Measurements from ENCODE around the gene GNG3. TPM values are rescaled to one million over a fixed set of nuclear protein-coding genes. Genes with fewer than 3 reads are reported as not detected.
A peak's percentile ranks its signal among the peaks of the same experiment; 100 is the strongest.

Gene GNG3
- total RNA-seq, 1 experiment from 2014 or later = not detected

GRCh38 chr11:62665075-62665598, 42.3 kb upstream of the GNG3 start, which contains the start of the genes C11orf98 and CSKMT:
TSS of gene C11orf98 (minus strand) at chr11:62665210. CDS start at chr11:62665169, 41 bp downstream.
TSS of gene CSKMT (plus strand) at chr11:62665312. CDS start at chr11:62665880, 568 bp downstream.
- Histone ChIP-seq H3K4me1 (ENCODE audit: insufficient read depth, low read length) (peaks cover 26% of the 10 kb centered on the region), H3K4me2 (ENCODE audit: low read length) (peak within 1 kb of the TSS; percentile 93), H3K27ac (ENCODE audit: low read length) (peak within 1 kb of the TSS; percentile 36), H4K20me1 (ENCODE audit: low read length) (peaks cover 14% of the 10 kb centered on the region; the same call in 1 of the 2 replicates), H3F3A (ENCODE audit: low read length, unreplicated experiment) (peaks cover 13% of the 10 kb centered on the region), H3K27me3 (ENCODE audit: low read length) (no peaks in the 10 kb centered on the region), H2AFZ (ENCODE audit: low read length) (peak within 1 kb of the TSS; percentile 97), H3K9ac (ENCODE audit: low read length) (peak within 1 kb of the TSS; percentile 92), H3K4me3 (ENCODE audit: low read length) (peak within 1 kb of the TSS; percentile 98), H3K36me3 (ENCODE audit: low read depth, low read length) (peaks cover 16% of the 10 kb centered on the region), H3K9me3 (ENCODE audit: low read length) (no peaks in the 10 kb centered on the region), H3K9me2 (replicated peaks; ENCODE audit: low read length) (no peaks in the 10 kb centered on the region), H3K79me2 (ENCODE audit: low read length) (peaks cover 59% of the 10 kb centered on the region)
- ChIA-PET POLR2A (ENCODE audit: unreplicated experiment) (interaction anchor here (0.6 to 2.1 kb wide), 19 partner anchors 9 to 1581 kb away, joined by 3 to 22 read pairs (median 5); partner anchors contain the start of genes EEF1G, HNRNPUL2, INTS5 and MTA2), CTCF (interaction anchor here (0.5 to 1.7 kb wide), 4 partner anchors 10 to 53 kb away, joined by 3 to 8 read pairs (median 6); partner anchors contain the start of gene B3GAT3)
- DNase-seq = peak; percentile 98
- intact Hi-C loops (cut with micrococcal nuclease) = no loop called here
- TF ChIP-seq EZH2phosphoT487 (IDR thresholded peaks at IDR 0.05; ENCODE audit: borderline replicate concordance, low read length) = no peak
- TF ChIP-seq, protein P1, sequence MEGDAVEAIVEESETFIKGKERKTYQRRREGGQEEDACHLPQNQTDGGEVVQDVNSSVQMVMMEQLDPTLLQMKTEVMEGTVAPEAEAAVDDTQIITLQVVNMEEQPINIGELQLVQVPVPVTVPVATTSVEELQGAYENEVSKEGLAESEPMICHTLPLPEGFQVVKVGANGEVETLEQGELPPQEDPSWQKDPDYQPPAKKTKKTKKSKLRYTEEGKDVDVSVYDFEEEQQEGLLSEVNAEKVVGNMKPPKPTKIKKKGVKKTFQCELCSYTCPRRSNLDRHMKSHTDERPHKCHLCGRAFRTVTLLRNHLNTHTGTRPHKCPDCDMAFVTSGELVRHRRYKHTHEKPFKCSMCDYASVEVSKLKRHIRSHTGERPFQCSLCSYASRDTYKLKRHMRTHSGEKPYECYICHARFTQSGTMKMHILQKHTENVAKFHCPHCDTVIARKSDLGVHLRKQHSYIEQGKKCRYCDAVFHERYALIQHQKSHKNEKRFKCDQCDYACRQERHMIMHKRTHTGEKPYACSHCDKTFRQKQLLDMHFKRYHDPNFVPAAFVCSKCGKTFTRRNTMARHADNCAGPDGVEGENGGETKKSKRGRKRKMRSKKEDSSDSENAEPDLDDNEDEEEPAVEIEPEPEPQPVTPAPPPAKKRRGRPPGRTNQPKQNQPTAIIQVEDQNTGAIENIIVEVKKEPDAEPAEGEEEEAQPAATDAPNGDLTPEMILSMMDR (conservative IDR thresholded peaks at IDR 0.05; ENCODE audit: low read depth, low read length) = no peak
- no peak for TF ChIP-seq EZH2 (IDR thresholded peaks at IDR 0.05; ENCODE audit: low read length, unreplicated experiment)
- ATAC-seq = peak; percentile 87
- TSS peak; percentile 91 for BruUV-seq (replicated peaks)

- no peaks in the 10 kb centered on the region for H3K9me2 ChIP-seq (replicated peaks; ENCODE audit: low read length)
- peaks cover 14% of the 10 kb centered on the region; the same call in 1 of the 2 replicates for H4K20me1 ChIP-seq (ENCODE audit: low read length)
- intact Hi-C loops (cut with micrococcal nuclease) = no loop called here
- H3K36me3 ChIP-seq (ENCODE audit: low read depth, low read length) = peaks cover 16% of the 10 kb centered on the region
- BruUV-seq (replicated peaks) = no TSS peak
- H3K27ac ChIP-seq (ENCODE audit: low read length) = peak overlapping the region; percentile 30
- H2AFZ ChIP-seq (ENCODE audit: low read length) = no peak overlapping the region
- H3K4me3 ChIP-seq (ENCODE audit: low read length) = peak overlapping the region; percentile 98
- peak overlapping the region; percentile 92 for H3K9ac ChIP-seq (ENCODE audit: low read length)
- no peak for TF ChIP-seq EZH2phosphoT487 (IDR thresholded peaks at IDR 0.05; ENCODE audit: borderline replicate concordance, low read length)
- no peak for TF ChIP-seq EZH2 (IDR thresholded peaks at IDR 0.05; ENCODE audit: low read length, unreplicated experiment)
- TF ChIP-seq, protein P1 (conservative IDR thresholded peaks at IDR 0.05; ENCODE audit: low read depth, low read length) = no peak
- peaks cover 13% of the 10 kb centered on the region for H3F3A ChIP-seq (ENCODE audit: low read length, unreplicated experiment)
- ATAC-seq = peak; percentile 16
- H3K27me3 ChIP-seq (ENCODE audit: low read length) = no peaks in the 10 kb centered on the region
- peaks cover 32% of the 10 kb centered on the region for H3K4me1 ChIP-seq (ENCODE audit: insufficient read depth, low read length)
- no peaks in the 10 kb centered on the region for H3K9me3 ChIP-seq (ENCODE audit: low read length)
- peaks cover 65% of the 10 kb centered on the region for H3K79me2 ChIP-seq (ENCODE audit: low read length)
- no peak for DNase-seq
- ChIA-PET POLR2A (ENCODE audit: unreplicated experiment) (interaction anchor here (0.6 to 2.1 kb wide), 15 partner anchors 9 to 216 kb away, joined by 3 to 22 read pairs (median 6); partner anchors contain the start of genes EEF1G, INTS5, MTA2 and TUT1), CTCF (interaction anchor here (1.1 to 1.7 kb wide), 3 partner anchors 15 to 54 kb away, joined by 3 to 6 read pairs (median 6); partner anchors contain the start of gene B3GAT3)
- peak overlapping the region; percentile 93 for H3K4me2 ChIP-seq (ENCODE audit: low read length)
Measured at GRCh38 chr11:62665599-62666258, 41.7 kb upstream of the GNG3 start.
